RWPE1 (cell line): ENCODE results near the gene NDUFS7.

Experiments
- CTCF ChIA-PET: fragments of 350-600 bp; sonication (Branson Sonifier 250); formaldehyde crosslinking; extraction: SDS; loops from one replicate; lab custom pipeline; 2021; lab: Yijun Ruan, JAX
- POLR2A ChIA-PET: fragments of 400-600 bp; formaldehyde crosslinking; extraction: SDS; loops from one replicate; lab custom pipeline; 2020; ENCODE audit warnings: antibody characterized with exemption; ENCODE audit not compliant: low non-redundant PET; lab: Yijun Ruan, JAX
- DNase-seq: peaks from one replicate; pipeline ENCODE4 v3.0.0; 2012; ENCODE audit warnings: low spot score
- H3K27ac ChIP-seq: fragments of 450-650 bp; 2 replicates; pipeline ENCODE4 v1.5.1; 2017
- TF ChIP-seq, protein P1 (sequence below): fragments of 450-650 bp; conservative IDR thresholded peaks from 2 replicates; pipeline ENCODE4 v1.5.1; 2017; ENCODE audit warnings: low read depth, mild to moderate bottlenecking

The NDUFS7 gene

DNA sequence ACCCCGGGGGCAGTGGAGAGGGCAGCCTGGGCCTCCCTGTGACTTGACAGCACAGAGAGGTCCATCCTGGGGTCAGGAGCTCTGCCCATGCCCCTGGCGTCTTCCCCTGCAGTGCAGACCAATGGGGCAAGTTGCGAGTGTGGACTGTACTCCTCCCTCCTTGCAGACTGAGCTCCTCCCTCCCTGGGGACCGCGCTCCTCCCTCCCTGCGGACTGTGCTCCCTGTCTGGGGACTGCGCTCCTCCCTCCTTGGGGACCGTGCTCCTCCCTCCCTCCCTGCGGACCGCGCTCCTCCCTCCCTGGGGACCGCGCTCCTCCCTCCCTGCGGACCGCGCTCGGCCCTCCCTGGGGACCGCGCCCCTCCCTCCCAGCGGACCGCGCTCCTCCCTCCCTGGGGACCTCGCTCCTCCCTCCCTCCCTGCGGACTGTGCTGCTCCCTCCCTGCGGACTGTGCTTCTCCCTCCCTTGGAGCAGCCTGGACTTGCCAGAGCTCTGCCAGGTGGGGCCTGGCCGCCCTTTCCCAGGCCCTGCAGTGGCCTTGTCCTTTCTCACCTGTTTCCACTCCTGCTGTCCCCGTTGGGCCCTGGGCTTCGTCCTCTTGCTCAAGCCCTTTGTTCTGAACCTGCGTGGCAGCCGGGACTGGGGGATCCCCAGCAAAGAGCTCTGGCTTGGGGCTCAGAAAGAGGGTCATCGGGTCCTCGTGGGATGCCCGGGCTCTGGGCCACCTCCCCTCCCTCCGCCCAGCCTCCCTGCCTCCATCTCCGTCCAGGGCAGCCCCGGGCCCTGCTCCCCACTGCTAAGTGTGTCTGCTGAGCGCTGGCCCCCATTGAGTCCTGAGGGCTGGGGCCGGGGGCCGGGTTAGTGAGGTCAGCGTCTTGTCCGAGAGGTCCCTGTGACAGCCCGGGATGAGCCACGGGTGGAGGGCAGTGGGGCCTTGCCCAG is 10.8 kb downstream of the NDUFS7 start:
- POLR2A ChIA-PET, result interaction anchor here (0.7 kb wide), 2 partner anchors 8 to 819 kb away, joined by 3 to 7 read pairs; no protein-coding TSS in a partner anchor

DNA sequence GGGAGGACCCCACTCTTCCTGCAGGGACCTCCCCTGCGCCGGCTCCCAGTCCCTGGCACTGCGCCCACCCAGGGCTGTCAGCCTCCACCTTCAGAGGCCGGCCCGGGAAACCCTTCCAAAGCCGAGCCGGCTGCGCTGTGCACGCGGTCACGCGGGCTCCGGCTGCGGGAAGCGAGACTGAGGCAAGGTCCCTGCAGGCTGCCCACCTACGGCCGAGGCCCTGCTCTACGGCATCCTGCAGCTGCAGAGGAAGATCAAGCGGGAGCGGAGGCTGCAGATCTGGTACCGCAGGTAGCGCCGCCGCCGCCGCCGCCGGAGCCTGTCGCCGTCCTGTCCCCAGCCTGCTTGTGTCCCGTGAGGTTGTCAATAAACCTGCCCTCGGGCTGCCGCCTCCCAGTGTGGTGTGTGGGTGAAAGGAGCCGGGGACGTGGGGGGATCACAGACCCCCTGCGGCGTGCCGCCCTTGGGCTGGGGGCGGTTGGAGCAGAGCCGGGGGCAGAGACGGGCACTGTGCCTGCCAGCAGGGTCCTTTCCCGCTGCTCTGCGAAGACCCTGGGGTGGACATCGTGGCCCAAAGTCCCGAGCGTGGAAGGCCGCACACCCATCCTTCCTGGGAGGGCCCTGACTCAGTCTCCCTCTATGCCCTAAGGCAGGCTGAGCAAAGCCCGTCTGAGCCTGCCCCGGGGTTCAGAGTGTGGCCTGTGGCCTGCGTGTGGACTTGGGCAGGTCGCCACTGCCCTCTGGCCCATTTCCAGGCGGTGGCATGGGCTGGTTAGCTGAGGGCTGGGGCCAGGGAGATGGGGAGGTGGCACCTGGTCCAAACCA is 11.7 kb downstream of the NDUFS7 start:
- ChIA-PET CTCF (no interaction called here), POLR2A (interaction anchor here (0.7 kb wide), 1 partner anchor 7 kb away, joined by 7 read pairs; no protein-coding TSS in a partner anchor)
- no peak for DNase-seq
- TF ChIP-seq, protein P1, sequence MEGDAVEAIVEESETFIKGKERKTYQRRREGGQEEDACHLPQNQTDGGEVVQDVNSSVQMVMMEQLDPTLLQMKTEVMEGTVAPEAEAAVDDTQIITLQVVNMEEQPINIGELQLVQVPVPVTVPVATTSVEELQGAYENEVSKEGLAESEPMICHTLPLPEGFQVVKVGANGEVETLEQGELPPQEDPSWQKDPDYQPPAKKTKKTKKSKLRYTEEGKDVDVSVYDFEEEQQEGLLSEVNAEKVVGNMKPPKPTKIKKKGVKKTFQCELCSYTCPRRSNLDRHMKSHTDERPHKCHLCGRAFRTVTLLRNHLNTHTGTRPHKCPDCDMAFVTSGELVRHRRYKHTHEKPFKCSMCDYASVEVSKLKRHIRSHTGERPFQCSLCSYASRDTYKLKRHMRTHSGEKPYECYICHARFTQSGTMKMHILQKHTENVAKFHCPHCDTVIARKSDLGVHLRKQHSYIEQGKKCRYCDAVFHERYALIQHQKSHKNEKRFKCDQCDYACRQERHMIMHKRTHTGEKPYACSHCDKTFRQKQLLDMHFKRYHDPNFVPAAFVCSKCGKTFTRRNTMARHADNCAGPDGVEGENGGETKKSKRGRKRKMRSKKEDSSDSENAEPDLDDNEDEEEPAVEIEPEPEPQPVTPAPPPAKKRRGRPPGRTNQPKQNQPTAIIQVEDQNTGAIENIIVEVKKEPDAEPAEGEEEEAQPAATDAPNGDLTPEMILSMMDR, result no peak
- H3K27ac ChIP-seq, result peak overlapping the region; percentile 78

More for the DNA sequence above, 10.8 kb downstream of the NDUFS7 start:
- CTCF ChIA-PET, result interaction anchor here (0.6 to 0.9 kb wide), 2 partner anchors 19 kb away, joined by 4 to 5 read pairs; no protein-coding TSS in a partner anchor
- no peak for DNase-seq
- TF ChIP-seq, protein P1, result no peak
- H3K27ac ChIP-seq, result peak overlapping the region; percentile 78

DNA sequence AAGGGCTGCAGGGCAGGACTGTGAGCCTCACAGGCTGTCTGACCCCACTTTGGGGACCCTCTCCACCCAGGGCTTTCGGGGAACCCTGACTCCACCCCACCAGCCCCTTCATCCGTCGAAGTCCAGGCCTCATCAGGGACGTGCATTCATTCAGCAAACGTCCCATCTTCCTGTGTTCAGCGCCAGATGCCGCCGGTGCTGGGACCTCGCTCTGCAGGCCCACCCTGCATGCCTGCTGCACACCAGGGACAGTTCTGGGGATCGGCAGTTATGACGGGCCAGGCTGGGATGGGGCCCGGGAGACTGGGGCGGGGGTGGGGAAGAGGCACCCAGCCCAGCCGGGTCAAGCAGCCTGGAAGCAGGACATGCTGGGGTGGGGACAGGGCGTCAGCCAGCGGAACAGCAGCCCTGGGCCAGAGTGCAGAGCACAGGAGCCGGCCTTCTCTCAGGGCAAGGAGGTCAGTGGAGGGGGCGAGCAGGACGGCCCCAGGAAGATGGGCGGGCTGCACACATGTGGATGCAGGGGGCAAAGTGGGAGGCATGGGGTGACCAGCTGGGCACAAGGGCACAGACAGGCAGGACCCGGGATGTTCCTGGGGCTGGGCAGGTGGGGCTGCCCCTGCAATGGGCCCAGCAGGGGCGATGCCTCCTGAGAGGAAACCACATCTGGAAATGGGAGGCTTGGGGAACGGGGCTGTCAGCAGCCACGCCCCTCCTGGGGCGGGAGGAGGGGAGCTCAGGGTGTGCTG is 12.5 kb downstream of the NDUFS7 start:
- peak overlapping the region; percentile 78 for H3K27ac ChIP-seq

DNA sequence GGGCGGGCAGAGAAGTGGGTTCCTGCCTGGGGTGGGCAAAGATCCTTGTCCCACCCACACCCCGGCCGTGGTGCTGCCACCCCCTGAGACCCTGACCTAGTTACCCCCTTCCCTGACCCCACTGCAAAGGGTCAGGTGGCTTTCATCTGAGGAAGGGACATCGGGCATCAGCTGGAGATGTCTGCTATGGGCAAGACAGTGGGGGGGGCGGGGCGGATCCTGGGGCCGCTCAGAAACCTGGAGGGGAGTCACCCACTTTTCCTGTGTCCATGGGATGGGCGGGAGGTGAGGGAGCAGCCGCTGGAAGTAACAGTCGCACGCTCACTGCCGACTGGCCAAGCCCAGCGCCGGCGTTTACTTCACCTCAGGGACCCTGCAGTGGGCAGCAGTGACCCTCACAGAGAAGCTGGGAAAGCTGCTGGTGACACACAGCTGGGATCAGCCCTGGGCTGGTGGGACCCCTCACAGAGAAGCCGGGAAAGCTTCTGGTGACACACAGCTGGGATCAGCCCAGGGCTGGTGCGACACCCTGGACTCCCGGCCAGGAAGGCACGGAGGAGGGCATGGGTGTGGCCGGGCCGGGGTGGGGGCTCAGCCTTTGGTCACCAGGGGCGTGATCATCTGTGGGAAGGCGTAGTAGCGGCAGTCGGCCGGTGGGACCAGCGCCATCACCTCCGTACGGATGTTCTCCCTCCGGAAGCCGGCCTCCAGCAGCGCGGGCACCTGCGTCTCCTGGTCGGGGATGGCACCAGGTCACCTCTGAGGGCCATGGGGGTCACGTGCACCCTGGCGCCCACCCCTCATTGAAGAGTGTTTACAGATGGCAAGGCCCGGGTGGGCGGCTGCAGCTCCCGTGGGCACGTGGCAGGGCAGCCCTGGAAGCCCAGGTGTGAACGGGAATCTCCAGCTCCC is 13.3 kb downstream of the NDUFS7 start:
- POLR2A ChIA-PET, result no interaction called here
- TF ChIP-seq, protein P1, result no peak
- CTCF ChIA-PET, result no interaction called here

More for the DNA sequence above, 12.5 kb downstream of the NDUFS7 start:
- DNase-seq, result no peak
- CTCF ChIA-PET, result no interaction called here
- POLR2A ChIA-PET, result no interaction called here
- TF ChIP-seq, protein P1, result no peak

DNA sequence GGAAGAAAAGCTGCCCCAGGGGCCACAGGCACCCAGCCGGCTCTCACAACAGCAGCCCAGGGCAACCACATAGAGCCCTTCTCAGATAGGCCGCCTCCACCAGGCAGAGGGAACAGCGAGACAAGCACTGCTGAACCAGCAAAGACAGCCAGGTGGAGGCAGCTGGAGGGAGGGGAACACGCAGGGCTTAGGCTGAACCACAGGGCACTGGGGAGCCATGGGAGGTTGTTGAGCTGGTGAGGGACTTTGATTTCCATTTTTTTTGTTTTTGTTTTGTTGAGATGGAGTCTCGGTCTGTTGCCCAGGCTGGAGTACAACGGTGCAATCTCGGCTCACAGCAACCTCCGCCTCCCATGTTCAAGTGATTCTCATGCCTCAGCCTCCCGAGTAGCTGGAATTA is 14.1 kb downstream of the NDUFS7 start:
- DNase-seq, result no peak
- CTCF ChIA-PET, result interaction anchor here (0.6 kb wide), 1 partner anchor 274 kb away, joined by 3 read pairs; no protein-coding TSS in a partner anchor
- TF ChIP-seq, protein P1, result no peak
- POLR2A ChIA-PET, result no interaction called here
- peak overlapping the region; percentile 78 for H3K27ac ChIP-seq

More for the DNA sequence above, 13.3 kb downstream of the NDUFS7 start:
- peak overlapping the region; percentile 78 for H3K27ac ChIP-seq
- no peak for DNase-seq
